Fibroblast of peridontal ligament (primary cell): ENCODE results near the gene SCGB1C2.

ENCODE experiments used
- DNase-seq: peaks from one replicate; pipeline ENCODE4 v3.0.0-alpha.2; 2010; ENCODE audit errors: extremely low read depth

The SCGB1C2 gene

DNA sequence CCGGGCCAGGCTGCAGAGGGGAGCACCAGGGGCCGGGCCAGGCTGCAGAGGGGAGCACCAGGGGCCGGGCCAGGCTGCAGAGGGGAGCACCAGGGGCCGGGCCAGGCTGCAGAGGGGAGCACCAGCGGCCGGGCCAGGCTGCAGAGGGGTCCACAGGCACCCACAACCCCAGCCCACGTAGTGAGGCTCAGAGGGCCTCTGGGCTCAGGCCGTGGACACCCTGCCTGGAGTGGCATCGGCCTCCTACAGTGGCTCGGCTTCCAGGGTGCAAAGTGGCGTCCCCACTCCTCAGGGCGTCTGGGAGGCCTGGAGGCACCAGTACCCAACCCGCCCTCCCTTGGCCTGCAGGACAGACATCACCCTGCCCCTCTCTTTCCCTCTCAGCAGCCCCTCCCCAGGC lies 34.5 kb downstream of the SCGB1C2 start:
- no peak for DNase-seq

DNA sequence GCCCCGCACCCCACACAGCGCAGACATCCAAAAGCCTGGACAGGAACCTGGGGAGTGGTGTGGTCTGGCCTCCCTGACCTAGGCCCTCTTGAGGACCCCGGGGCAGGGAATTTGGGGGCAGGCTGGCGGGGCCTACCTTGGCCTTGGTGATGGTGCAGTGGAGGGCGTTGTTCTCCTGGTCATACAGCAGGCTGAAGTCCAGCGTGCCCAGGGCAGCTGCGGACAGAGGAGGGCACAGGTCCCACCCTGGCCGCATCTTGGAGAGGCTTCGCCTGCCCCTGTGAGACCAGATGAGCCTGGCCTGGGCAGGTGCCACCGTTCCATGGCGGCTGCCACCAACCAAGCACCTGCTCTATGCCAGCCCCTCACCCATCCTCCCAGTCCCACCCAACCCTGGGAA lies 35.0 kb downstream of the SCGB1C2 start:
- no peak for DNase-seq

DNA sequence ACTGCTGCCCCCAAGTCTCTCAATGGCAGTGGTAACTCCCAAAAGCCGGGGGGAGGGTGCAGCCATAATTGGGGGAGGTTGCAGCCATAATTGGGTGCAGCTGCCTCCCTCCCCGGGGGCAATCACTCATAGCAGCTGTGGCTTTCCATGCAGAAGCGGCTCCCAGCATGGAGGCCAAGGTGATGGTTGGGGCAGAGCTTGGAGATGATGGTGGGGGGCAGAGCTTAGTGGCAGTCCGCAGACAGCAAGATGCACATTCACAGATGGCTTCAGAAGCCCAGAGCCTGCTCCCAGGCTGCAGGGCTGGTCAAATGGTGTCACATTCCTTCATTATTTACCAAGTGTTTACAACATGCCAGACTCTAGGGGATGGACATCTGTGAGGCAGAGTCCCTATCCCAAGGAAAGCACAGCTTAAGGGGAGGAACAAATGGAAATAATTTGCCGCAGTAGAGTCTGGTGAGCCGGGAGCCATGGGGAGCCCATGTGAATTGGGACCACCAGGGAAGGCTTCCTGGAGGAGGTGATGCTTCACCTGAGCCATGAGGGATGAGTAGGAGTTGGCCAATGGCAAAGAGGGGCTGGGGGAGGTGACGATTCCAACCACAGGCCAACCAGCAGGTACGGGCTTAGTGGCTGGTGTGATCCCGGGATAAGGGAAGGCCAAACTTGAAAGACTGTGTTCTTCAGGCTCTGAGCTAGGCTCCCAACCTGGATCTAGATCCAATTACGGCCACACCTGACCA lies 36.0 kb downstream of the SCGB1C2 start:
- no peak for DNase-seq

DNA sequence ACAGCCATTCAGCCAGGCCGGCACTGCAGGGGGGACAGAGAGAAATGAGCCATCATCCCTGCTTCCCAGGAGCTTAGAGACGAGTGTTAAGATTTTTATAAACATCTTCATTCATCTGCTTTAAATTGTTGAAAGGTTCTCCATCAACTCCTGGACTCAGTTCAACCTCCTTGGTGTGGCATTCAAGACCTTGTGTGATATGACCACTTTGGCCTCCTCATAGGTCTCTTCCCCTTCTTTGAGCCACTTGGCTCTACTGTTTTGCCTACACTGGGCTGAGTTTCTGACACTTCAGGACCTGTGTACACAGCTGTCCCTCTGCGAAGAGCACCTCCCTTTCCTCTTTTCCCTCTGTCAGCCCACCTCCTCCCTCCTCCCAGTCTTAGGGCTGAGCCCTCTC lies 39.8 kb downstream of the SCGB1C2 start:
- DNase-seq = no peak

DNA sequence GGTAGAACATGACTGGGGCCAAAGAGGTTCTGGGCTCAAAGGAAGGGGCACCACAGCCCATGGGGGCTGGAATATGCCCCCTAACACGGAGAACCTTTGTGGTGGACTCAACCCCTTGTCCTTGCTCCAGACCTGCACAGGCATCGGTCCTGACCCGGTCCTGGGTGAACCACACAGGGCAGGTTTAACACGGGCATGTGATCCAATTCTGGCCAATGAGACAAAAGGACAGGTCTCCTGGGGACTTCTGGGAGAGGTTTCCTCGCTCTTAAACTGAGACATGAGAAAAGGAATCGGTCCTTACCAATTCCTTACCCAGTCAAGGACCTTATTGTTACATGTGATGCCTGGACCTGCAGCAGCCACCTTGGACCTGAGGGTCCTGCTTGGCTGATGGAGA lies 40.4 kb downstream of the SCGB1C2 start:
- no peak for DNase-seq

DNA sequence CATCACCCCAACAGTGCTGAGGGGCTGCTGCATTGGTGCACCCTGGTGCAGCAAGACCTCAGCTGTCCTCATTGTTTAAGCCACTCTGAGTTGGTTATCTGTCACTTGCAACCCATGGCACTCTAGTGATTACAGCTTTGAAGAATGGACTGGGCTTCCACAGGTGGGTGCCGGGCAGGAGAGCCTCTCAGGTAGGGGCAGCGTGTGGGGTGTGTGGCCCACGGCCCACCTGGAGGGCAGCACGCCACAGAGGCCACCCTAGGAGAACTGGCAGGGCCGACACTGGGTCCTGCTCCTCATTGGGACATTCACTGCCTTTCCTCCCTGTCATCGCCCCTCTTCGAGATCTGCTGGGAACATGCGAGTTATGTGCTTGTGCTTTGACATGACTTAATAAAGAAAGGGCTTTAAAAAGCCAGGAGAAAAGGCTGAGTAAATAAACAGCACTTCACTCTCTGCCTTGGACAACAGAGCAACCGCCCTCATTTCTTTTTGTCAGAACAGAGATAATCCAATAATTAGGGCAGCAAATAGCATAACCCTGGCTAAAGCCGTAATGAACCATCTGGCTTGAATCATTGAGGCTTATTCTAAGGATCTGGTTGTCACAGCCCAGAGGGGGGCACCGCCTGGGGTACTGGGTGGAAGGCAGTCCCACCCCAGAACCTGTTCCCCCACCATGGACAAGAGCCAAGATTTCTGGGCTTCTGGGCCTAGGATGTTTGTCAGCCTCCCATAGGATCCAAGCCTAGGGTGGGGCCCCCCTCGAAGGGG lies 41.1 kb downstream of the SCGB1C2 start:
- no peak for DNase-seq

DNA sequence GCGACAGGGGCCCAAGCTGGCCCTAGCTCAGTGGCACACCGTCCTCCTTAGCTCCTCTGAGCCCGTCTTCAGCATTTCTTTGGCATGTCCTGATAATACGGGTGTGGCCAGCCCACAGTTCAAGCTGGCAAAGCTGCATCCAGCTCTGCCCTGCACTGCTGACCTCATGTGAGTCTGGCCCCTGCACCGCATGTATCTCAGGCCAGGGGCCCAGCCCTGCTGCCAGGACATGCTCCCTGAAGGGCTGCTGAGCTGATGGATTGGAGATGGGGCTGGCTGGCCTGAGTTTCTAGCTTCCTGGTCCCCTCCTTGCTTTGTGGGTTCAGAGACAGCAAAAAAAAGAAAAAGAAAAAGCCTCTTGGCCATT lies 41.7 kb downstream of the SCGB1C2 start:
- no peak for DNase-seq

DNA sequence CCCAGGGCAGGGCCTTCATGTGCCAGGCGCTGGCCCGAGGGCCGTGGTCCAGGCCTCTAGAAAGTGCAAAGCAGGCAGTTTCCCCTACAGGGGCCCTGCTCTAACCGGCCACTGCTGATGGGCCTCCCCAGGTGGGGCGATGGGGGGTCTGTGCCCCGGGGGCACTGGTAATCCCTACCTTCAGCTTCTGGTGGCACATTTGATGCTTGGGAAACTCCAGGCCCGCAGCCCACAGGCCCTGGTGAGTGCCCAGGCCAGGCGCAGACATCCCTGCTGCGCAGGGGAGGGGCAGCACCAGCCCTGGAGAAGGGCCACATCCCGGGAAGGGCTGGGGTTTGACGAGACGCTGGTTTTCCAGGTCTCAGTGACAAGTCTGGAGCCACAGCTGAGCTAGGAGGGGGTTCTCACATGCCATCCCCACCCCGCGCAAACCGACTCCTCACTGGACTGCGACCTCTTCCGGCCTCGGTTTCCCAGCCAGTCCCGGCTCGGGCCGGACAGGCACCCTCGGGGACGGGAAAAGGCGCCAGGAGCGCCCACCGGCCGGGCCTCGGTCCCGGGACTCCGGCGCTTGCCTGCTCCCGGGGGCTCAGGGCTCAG lies 42.5 kb downstream of the SCGB1C2 start:
- DNase-seq = no peak

DNA sequence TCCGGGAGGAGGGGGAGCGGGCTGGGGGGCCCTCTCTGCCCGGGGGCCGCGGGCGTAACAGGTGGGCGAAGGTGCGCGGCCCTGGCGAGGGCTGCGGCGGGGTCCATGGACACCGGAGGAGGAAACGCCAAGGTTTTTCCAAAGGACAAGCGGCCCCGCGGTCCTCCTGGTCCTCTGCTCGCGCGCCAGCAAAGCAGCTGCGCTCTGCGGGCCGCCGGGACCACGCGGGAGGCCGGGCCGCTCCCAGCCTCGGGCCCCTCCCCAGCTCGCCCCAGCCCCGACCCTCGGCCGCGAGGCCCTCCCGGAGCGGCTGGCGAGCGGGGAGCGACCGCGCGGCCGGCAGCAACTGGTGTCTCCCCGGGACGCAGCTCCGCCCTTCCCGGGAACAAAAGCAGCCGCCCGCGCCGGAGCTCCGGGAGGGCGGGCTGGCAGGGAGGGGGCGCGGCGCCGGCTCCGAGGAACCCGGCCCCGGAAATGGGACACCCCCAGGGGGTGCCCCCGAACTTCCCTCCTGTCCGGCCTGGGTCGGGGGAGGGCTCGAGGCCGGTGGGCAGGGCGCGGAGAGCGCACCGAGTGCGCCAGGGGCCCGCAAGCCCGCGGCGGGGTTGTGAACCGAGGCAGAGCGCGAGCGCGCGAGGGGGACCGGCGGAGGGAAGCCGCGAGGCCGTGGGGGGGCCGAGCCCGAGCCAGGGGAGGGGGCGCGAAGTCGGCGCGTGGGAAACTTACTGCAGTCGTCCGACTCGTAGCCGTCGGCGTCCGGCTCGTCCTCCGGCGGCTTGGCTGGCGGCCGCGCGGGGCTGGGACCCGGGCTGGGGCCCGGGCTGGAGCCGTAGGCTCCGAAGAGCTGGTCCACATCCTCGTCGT lies 43.2 kb downstream of the SCGB1C2 start:
- DNase-seq = no peak

DNA sequence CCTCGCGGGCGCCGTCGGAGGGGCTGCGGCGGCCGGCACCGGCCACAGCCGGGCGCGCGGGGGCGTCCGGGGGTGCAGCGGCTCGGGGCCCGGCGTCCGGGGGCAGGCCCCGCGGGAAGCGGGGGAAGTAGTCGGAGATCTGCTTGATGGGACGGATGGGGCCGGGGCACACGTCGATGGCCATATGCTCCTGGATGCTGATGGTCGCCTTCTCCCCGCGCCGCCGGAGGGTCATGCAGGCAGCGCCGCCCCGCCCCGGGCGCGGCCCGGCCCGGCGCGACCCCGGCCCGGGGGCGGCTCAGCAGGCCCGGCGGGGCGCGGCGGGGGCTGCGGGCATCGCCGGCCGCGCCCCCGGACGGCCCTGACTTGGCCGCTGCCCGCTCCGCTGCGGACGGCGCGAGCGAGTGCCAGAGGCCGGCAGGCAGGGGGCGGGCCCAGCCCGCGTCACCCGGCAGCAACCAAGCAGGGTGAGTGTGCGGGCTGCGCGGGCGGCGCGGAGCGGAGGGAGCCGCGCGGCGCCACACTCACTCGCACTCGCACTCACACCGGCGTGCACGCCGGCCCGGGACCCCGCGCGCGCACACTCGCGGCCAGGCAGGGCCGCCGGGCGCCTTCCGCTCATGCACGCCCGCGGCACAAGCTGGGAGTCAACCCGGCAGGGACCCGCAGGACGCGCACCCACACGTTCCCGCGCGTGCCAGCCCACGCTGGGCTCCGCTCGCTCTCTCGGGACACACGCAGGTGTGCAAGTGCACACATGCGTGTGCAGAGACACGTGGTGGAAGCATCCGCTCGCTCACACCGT lies 44.1 kb downstream of the SCGB1C2 start, which contains the start of gene DOC2B:
TSS of gene DOC2B (minus strand) at position 406 of the 805 bp plus-strand sequence. CDS start at position 235, 171 bp downstream.
- DNase-seq = no peak

DNA sequence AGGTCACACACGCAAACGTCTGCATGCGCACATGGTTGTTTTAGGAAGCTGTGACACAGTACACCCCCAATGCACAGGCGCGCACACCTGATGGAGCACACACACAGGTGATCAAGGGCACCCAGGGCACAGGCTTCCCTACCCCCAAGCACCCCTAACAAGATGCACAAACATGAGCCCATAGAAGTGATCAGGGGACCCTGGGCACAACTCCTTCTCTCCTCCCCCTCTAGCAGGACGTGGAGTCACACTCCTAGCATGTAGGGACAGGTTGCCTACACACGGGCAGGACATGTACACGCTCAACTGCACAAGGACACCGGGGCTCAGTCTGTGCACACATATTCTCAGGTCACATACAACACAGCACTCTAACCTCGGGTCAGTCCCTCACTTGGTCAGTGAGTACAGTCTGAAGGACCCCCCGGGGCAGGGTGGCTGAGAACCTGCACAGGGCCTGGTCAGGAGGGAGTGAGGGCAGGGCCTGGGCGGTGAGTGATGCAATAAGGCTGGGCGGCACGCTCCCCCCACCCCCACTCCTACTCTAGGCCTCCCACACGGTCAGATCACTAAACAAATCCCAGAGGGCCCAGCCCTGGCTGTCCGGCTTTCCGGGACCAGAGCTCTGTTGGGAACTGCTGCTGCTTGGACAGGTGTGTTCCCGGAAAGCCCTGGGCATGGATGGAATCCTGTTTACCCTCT lies 44.8 kb downstream of the SCGB1C2 start:
- no peak for DNase-seq

DNA sequence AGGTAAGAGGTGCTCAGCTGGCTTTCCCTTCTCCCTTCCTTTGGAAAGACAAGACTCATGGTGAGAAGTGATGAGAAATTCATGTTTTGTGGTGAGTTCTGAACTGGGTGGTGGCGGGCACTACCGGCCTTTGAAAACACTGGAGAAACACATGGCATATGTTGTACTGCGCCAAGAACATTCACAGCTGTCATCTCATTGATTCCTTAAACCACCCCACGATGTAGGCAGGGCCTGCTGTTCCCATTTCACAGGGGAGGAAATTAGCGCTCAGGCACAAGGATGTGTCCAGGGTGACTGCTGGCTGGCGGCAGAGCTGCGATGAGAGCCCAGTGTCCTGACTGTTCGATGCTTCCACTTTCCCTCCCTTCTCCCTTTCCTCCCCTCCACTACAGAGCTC lies 45.7 kb downstream of the SCGB1C2 start:
- no peak for DNase-seq

DNA sequence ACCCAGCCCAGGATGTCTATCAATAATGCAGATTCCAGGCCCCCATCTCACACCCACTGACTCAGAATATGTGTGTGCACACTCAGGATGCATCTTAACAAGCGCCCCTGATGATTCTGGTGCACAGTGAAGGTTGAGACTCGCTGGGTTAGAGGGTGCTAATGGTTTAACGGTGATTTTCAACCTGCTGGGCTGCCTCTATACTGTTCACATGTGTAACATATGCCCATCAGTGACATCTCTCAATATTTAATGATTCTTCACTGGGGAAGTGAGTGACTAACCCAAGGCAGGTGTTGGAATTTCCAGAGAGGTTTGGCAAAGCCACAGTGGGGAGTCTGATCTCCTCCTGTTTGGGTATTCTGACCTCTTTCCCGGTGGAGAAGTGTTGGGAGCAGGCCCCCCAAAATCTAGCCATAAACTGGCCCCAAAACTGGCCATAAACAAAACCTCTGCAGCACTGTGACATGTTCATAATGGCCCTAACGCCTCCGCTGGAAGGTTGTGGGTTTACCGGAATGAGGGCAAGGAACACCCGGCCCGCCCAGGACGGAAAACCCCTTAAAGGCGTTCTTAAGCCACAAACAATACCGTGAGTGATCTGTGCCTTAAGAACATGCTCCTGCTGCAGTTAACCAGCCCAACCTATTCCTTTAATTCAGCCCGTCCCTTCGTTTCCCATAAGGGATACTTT lies 48.2 kb downstream of the SCGB1C2 start:
- no peak for DNase-seq

DNA sequence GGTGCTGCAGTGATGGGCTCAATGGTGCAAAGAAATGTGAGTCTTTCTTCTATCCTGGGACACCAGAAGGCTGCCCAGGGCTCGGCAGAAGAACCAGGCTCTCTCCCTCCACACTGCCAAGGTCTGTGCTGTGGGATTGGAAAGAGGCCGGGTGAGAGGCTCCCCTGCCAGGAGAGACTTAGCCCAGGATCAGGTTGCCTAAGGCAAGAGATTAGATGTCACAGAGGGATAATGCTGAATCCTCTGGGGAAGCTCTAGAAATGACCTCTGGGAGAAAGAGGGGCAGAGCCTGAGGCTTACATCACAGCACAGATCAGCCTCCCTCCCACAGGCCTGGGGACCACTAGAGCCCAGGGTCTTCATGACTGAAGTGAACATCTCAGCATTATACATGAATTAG lies 49.8 kb downstream of the SCGB1C2 start:
- no peak for DNase-seq
